Activated naive CD8-positive, alpha-beta T cell (primary cell): ENCODE measurements around the gene SH3GLB2.
"Not testable (repeated sequence)": the region's sequence is repeated elsewhere in the genome, so short reads cannot be mapped to it uniquely, and the experiment has no call there.

ENCODE experiments used
- H3K27ac Mint-ChIP-seq: one replicate; pipeline ENCODE4 v1.8.0; 2021; ENCODE audit warnings: mixed read lengths
- H3K27me3 Mint-ChIP-seq: one replicate; pipeline ENCODE4 v1.8.0; 2021; ENCODE audit warnings: mixed read lengths
- H3K36me3 Mint-ChIP-seq: one replicate; pipeline ENCODE4 v1.8.0; 2021; ENCODE audit warnings: mixed read lengths
- H3K4me1 Mint-ChIP-seq: one replicate; pipeline ENCODE4 v1.8.0; 2021; ENCODE audit warnings: low read depth, mixed read lengths
- H3K4me3 Mint-ChIP-seq: one replicate; pipeline ENCODE4 v1.8.0; 2021; ENCODE audit warnings: mild to moderate bottlenecking, mixed read lengths
- H3K9me3 Mint-ChIP-seq: one replicate; pipeline ENCODE4 v1.8.0; 2021; ENCODE audit warnings: low read depth, mixed read lengths

SH3GLB2 gene

GRCh38 chr9:129035838-129036237 lies 7.7 kb upstream of the SH3GLB2 start:
- H3K4me3 Mint-ChIP-seq: peak overlapping the region; percentile 96
- H3K27me3 Mint-ChIP-seq, H3K36me3 Mint-ChIP-seq, H3K9me3 Mint-ChIP-seq: not testable (repeated sequence)
- H3K4me1 Mint-ChIP-seq: peaks cover 27% of the 10 kb centered on the region
- H3K27ac Mint-ChIP-seq: peak overlapping the region; percentile 85

GRCh38 chr9:129033216-129033615 lies 5.1 kb upstream of the SH3GLB2 start:
- H3K27me3 Mint-ChIP-seq: no peaks in the 10 kb centered on the region
- peaks cover 19% of the 10 kb centered on the region for H3K4me1 Mint-ChIP-seq
- no peaks in the 10 kb centered on the region for H3K36me3 Mint-ChIP-seq
- H3K4me3 Mint-ChIP-seq: no peak overlapping the region
- H3K9me3 Mint-ChIP-seq: no peaks in the 10 kb centered on the region
- no peak overlapping the region for H3K27ac Mint-ChIP-seq

GRCh38 chr9:129032541-129033159 lies 4.5 kb upstream of the SH3GLB2 start:
- no peaks in the 10 kb centered on the region for H3K9me3 Mint-ChIP-seq
- H3K27me3 Mint-ChIP-seq: no peaks in the 10 kb centered on the region
- H3K36me3 Mint-ChIP-seq: no peaks in the 10 kb centered on the region
- H3K4me3 Mint-ChIP-seq: no peak overlapping the region
- H3K27ac Mint-ChIP-seq: no peak overlapping the region
- H3K4me1 Mint-ChIP-seq: peaks cover 14% of the 10 kb centered on the region

DNA sequence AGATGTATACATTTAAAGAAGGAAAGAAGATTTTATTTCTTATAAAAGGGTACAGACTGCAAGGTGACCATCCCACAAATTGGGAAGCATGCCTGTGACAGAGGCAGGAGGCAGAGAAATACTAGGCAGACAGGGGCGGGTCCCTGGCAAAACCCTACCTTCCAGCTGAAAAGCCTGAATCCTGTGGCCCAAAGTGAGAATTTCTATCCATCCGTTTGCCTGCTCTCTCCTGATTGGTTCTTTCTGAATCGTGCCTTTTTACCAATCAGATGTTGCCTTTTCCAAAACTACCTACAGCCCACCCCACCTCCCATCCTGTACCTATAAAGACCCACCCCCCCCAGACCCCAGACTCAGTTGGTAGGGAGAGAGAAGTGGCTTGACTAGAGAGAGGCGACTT lies 3.4 kb upstream of the SH3GLB2 start:
- peaks cover 18% of the 10 kb centered on the region for H3K4me1 Mint-ChIP-seq
- no peak overlapping the region for H3K27ac Mint-ChIP-seq
- no peaks in the 10 kb centered on the region for H3K36me3 Mint-ChIP-seq
- no peak overlapping the region for H3K4me3 Mint-ChIP-seq
- no peaks in the 10 kb centered on the region for H3K9me3 Mint-ChIP-seq
- no peaks in the 10 kb centered on the region for H3K27me3 Mint-ChIP-seq

DNA sequence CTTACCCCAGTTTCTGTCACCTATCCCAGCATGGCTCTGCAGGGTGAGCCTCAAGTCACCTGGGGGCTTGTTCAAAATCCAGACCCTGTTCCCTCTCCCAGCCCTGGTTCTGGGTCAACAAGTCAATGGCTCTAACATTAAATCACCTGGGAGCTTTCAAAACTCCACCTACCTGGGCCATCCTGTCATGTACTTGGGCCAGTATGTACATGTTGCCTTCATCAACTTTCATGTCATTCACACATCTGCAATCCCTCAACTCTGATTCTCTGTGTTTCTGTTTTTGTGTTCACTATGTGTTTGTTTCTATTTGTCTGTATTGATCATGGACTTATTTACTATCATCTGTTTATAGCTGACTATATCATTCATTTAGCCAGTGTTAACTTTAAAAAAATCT lies 2.1 kb upstream of the SH3GLB2 start:
- H3K4me1 Mint-ChIP-seq: peaks cover 14% of the 10 kb centered on the region
- no peaks in the 10 kb centered on the region for H3K27me3 Mint-ChIP-seq
- peak overlapping the region; percentile 8 for H3K4me3 Mint-ChIP-seq
- no peaks in the 10 kb centered on the region for H3K36me3 Mint-ChIP-seq
- no peaks in the 10 kb centered on the region for H3K9me3 Mint-ChIP-seq
- peak overlapping the region; percentile 36 for H3K27ac Mint-ChIP-seq

DNA sequence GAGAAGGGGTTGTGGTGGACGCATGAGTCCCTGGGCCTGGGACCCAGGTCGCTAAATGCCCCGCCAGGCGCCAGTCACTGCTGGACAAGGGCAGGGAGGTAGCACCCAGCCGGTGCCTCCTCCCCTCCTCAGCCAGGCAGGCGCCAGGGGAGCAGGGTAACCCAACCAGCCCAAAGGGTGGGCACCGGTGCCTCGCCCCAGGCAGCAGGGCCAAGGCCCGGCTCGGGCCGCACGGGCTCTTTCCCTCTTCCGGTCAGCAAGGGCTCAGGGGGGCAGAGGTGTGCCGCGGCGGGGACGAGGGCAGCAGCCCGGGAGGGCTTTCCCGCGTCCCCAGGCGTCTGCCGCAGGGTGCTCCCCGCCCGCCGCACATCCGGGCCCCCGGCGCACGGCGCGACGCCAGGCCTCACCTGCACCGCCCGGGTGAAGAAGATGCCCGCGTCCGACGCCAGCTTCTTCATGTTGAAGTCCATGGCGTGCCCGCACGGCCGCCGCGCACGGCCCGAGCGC lies 393 bp downstream of the SH3GLB2 start:
- Mint-ChIP-seq H3K9me3 (no peaks in the 10 kb centered on the region), H3K27ac (no peak overlapping the region), H3K4me3 (peak overlapping the region; percentile 90), H3K4me1 (peaks cover 17% of the 10 kb centered on the region), H3K36me3 (no peaks in the 10 kb centered on the region), H3K27me3 (no peaks in the 10 kb centered on the region)

DNA sequence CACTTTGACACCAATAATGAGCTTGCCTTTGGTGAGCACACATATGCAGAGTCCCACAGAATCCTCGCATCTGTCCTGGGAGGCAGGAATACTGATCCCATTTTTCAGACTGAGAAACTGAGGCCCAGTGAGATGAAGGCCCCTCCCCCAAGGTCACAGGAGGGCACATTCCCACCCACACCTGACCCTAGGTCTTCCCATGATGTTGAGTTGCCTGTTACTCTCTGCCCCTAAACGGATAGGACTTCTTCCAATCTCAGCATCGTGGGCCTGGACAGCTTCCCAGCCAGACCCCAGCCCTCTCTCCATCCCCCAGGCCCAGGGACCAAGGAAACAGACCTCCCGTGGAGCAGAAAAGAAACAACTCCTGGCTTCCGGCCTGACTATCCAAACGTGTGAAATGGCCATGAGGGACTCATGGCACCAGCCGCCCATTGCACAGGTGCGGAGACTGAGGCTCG lies 877 bp downstream of the SH3GLB2 start:
- no peaks in the 10 kb centered on the region for H3K9me3 Mint-ChIP-seq
- peak overlapping the region; percentile 38 for H3K27ac Mint-ChIP-seq
- H3K27me3 Mint-ChIP-seq: no peaks in the 10 kb centered on the region
- peaks cover 19% of the 10 kb centered on the region for H3K4me1 Mint-ChIP-seq
- no peaks in the 10 kb centered on the region for H3K36me3 Mint-ChIP-seq
- peak overlapping the region; percentile 90 for H3K4me3 Mint-ChIP-seq

DNA sequence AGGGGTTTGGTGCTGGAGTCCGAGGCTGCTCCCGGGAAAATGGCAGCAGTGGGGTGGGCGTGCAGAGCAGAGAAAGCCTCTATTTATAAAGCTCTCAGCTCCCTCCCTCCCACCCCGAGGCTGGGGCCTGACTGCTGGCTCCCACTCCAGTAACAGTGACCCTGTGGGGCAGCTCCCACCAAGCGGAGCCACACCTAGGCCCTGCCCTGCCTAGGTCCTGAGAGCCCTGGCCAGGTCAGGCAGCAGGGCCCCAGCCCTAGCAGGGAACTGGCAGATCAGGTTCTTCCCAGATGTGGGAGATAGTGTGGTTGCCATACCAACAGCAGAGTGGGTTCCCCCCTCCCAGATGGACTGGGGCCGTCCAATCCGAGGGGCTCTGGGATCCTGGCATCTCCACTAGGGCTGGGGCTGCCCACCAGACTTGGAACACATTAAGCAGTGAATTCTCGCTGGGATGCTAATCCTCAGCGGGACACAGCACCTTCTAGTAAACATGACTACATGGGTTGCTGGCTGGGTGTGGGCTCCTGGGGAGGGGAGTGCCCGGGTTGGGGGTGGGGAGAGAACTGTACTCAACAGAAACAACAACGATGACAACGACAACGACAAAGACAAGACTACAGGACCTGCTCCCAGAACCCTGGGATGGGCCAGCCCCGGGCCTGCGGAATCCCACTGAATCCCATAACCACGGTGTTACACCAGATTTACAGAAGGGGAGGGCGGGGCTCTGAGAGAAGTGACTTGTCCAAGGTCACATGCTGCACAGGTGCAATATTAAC lies 1.5 kb downstream of the SH3GLB2 start:
- Mint-ChIP-seq H3K4me1 (peaks cover 22% of the 10 kb centered on the region), H3K27me3 (no peaks in the 10 kb centered on the region), H3K27ac (no peak overlapping the region), H3K36me3 (no peaks in the 10 kb centered on the region), H3K4me3 (peak overlapping the region; percentile 90), H3K9me3 (no peaks in the 10 kb centered on the region)

GRCh38 chr9:129023908-129024233 lies 4.3 kb downstream of the SH3GLB2 start:
- Mint-ChIP-seq H3K27me3 (no peaks in the 10 kb centered on the region), H3K27ac (no peak overlapping the region), H3K4me1 (peaks cover 24% of the 10 kb centered on the region), H3K9me3 (no peaks in the 10 kb centered on the region), H3K4me3 (no peak overlapping the region), H3K36me3 (no peaks in the 10 kb centered on the region)

GRCh38 chr9:129023036-129023907 lies 4.9 kb downstream of the SH3GLB2 start:
- no peak overlapping the region for H3K4me3 Mint-ChIP-seq
- no peaks in the 10 kb centered on the region for H3K36me3 Mint-ChIP-seq
- no peak overlapping the region for H3K27ac Mint-ChIP-seq
- no peaks in the 10 kb centered on the region for H3K27me3 Mint-ChIP-seq
- H3K4me1 Mint-ChIP-seq: peaks cover 24% of the 10 kb centered on the region
- H3K9me3 Mint-ChIP-seq: no peaks in the 10 kb centered on the region

GRCh38 chr9:129022037-129022436 lies 6.1 kb downstream of the SH3GLB2 start:
- Mint-ChIP-seq H3K4me1 (peaks cover 19% of the 10 kb centered on the region), H3K27me3 (no peaks in the 10 kb centered on the region), H3K36me3 (peaks cover 2% of the 10 kb centered on the region), H3K4me3 (no peak overlapping the region), H3K9me3 (no peaks in the 10 kb centered on the region), H3K27ac (no peak overlapping the region)

DNA sequence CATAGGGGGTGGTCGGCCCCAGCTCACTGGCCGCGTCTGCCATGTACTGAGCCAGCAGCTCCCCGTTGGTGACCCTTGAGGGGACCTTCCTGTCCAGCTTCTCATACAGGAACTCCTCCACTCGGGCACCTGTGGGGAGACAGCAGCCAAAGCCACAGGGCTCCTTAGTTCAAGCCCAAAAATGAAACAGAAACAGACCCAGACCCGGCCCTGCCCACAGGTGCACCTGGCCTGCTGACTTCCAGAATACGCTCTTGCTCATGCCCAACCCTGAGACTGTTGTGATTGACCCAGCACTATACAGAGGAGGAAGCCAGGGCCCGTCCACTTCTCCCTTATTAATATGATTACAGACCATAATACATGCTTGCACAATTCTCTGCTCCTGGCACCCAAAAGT lies 7.0 kb downstream of the SH3GLB2 start:
- no peak overlapping the region for H3K4me3 Mint-ChIP-seq

DNA sequence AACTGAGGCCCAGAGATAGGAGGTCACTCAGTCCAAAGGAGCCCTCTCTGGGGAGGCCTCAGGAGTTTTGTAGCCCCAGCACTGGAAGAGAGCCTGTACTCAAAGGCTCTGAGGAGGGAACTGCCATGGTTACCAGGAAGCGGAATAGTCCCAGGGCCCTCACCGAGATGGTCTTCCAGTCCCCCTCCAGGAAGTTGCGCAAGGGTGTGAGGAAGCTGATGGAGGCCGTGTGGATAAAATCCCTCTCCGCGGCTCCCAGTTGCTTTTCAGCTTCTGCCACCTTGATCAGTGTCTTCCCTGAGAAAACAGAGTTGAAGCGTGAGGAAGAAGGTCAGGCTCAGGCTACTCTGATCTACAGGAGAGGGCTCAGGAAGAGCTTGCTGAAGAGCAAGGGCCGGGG lies 13.5 kb downstream of the SH3GLB2 start:
- peaks cover 3% of the 10 kb centered on the region for H3K36me3 Mint-ChIP-seq
- H3K9me3 Mint-ChIP-seq: no peaks in the 10 kb centered on the region
- no peaks in the 10 kb centered on the region for H3K4me1 Mint-ChIP-seq
- H3K27ac Mint-ChIP-seq: no peak overlapping the region
- no peak overlapping the region for H3K4me3 Mint-ChIP-seq
- no peaks in the 10 kb centered on the region for H3K27me3 Mint-ChIP-seq

More for the DNA sequence above, 7.0 kb downstream of the SH3GLB2 start:
- Mint-ChIP-seq H3K9me3 (no peaks in the 10 kb centered on the region), H3K36me3 (peaks cover 2% of the 10 kb centered on the region), H3K27ac (no peak overlapping the region), H3K4me1 (peaks cover 14% of the 10 kb centered on the region), H3K27me3 (no peaks in the 10 kb centered on the region)

DNA sequence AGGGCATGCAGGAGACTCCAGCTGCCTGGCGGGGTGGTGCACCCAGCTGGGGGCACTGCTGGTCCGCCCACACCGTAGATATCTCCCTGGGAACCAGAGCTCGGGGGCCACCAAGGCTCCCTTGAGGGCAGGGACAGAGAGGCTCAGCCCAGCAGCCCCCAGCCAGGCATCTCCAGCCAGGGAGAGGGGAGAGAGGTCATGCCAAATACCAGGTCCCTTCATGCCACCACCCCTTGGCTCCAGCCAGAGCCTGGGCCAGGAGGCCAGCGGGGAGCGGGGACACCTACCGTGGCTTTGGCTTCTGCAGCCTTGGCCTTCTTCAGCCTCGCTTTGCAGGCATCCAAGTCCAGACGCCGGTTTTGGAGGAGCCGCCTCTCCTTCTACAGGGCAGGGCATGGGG lies 14.0 kb downstream of the SH3GLB2 start:
- H3K9me3 Mint-ChIP-seq: no peaks in the 10 kb centered on the region
- H3K36me3 Mint-ChIP-seq: peaks cover 3% of the 10 kb centered on the region
- H3K27ac Mint-ChIP-seq: no peak overlapping the region
- H3K4me1 Mint-ChIP-seq: no peaks in the 10 kb centered on the region
- no peak overlapping the region for H3K4me3 Mint-ChIP-seq
- no peaks in the 10 kb centered on the region for H3K27me3 Mint-ChIP-seq

- no peaks in the 10 kb centered on the region for H3K9me3 Mint-ChIP-seq
- H3K4me3 Mint-ChIP-seq: no peak overlapping the region
- H3K27ac Mint-ChIP-seq: no peak overlapping the region
- H3K27me3 Mint-ChIP-seq: no peaks in the 10 kb centered on the region
- H3K36me3 Mint-ChIP-seq: peaks cover 3% of the 10 kb centered on the region
- no peaks in the 10 kb centered on the region for H3K4me1 Mint-ChIP-seq
Measured at GRCh38 chr9:129013674-129014073, 14.5 kb downstream of the SH3GLB2 start.
